Ishikawa (cell line): ENCODE results near the gene GPT2.

Experiments used
- CEBPB ChIP-seq: IDR thresholded peaks from 2 replicates; pipeline ENCODE4 v1.6.1; 2012
- CREB1 ChIP-seq: IDR thresholded peaks from 2 replicates; pipeline ENCODE4 v1.6.1; 2012; ENCODE audit warnings: low read depth
- EP300 ChIP-seq: IDR thresholded peaks from 2 replicates; pipeline ENCODE4 v1.6.1; 2012; ENCODE audit warnings: borderline replicate concordance
- RAD21 ChIP-seq: IDR thresholded peaks from 2 replicates; pipeline ENCODE4 v1.6.1; 2012; ENCODE audit warnings: low read depth
- TAF1 ChIP-seq: IDR thresholded peaks from 2 replicates; pipeline ENCODE4 v1.6.1; 2012; ENCODE audit warnings: low read depth, mild to moderate bottlenecking
- YY1 ChIP-seq: IDR thresholded peaks from 2 replicates; pipeline ENCODE4 v1.6.1; 2012; ENCODE audit warnings: low read depth
- TF ChIP-seq, protein P1 (sequence below): IDR thresholded peaks from 2 replicates; pipeline ENCODE4 v1.6.1; 2012
- TF ChIP-seq, protein P2 (sequence below): IDR thresholded peaks from 2 replicates; pipeline ENCODE4 v1.6.1; 2012; ENCODE audit warnings: low read depth, mild to moderate bottlenecking
- TF ChIP-seq, protein P3 (sequence below): IDR thresholded peaks from 2 replicates; pipeline ENCODE4 v1.6.1; 2012

DNA sequence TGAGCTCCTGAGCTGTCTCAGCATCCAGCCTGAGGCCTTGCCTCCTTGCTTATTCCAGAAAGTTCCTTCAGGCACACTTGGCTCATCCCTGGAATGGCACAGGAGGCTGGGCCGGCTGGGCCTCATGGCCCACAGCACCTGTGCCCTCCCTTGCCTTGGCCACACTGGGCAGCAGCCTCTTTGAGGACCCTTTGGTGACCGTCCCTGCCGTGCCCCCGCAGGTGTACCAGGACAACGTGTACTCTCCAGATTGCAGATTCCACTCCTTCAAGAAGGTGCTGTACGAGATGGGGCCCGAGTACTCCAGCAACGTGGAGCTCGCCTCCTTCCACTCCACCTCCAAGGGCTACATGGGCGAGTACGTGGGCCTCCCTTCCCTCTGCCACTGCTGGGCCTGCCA is 34.2 kb downstream of the GPT2 start:
- TF ChIP-seq EP300, result no peak
- TF ChIP-seq CEBPB, result no peak
- TF ChIP-seq, protein P1, sequence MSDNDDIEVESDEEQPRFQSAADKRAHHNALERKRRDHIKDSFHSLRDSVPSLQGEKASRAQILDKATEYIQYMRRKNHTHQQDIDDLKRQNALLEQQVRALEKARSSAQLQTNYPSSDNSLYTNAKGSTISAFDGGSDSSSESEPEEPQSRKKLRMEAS, result no peak
- no peak for TF ChIP-seq RAD21
- TF ChIP-seq YY1, result no peak
- TF ChIP-seq CREB1, result no peak
- TF ChIP-seq, protein P2, sequence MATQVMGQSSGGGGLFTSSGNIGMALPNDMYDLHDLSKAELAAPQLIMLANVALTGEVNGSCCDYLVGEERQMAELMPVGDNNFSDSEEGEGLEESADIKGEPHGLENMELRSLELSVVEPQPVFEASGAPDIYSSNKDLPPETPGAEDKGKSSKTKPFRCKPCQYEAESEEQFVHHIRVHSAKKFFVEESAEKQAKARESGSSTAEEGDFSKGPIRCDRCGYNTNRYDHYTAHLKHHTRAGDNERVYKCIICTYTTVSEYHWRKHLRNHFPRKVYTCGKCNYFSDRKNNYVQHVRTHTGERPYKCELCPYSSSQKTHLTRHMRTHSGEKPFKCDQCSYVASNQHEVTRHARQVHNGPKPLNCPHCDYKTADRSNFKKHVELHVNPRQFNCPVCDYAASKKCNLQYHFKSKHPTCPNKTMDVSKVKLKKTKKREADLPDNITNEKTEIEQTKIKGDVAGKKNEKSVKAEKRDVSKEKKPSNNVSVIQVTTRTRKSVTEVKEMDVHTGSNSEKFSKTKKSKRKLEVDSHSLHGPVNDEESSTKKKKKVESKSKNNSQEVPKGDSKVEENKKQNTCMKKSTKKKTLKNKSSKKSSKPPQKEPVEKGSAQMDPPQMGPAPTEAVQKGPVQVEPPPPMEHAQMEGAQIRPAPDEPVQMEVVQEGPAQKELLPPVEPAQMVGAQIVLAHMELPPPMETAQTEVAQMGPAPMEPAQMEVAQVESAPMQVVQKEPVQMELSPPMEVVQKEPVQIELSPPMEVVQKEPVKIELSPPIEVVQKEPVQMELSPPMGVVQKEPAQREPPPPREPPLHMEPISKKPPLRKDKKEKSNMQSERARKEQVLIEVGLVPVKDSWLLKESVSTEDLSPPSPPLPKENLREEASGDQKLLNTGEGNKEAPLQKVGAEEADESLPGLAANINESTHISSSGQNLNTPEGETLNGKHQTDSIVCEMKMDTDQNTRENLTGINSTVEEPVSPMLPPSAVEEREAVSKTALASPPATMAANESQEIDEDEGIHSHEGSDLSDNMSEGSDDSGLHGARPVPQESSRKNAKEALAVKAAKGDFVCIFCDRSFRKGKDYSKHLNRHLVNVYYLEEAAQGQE, result no peak
- TF ChIP-seq, protein P3, sequence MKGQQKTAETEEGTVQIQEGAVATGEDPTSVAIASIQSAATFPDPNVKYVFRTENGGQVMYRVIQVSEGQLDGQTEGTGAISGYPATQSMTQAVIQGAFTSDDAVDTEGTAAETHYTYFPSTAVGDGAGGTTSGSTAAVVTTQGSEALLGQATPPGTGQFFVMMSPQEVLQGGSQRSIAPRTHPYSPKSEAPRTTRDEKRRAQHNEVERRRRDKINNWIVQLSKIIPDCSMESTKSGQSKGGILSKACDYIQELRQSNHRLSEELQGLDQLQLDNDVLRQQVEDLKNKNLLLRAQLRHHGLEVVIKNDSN, result no peak
- TF ChIP-seq TAF1, result no peak
